Ishikawa (cell line): ENCODE data around the gene RPN1.

ENCODE experiments used
- CEBPB ChIP-seq: IDR thresholded peaks from 2 replicates; pipeline ENCODE4 v1.6.1; 2012
- CREB1 ChIP-seq: IDR thresholded peaks from 2 replicates; pipeline ENCODE4 v1.6.1; 2012; ENCODE audit warnings: low read depth
- EGR1 ChIP-seq: IDR thresholded peaks from 2 replicates; pipeline ENCODE4 v1.6.1; 2012
- EP300 ChIP-seq: IDR thresholded peaks from 2 replicates; pipeline ENCODE4 v1.6.1; 2012; ENCODE audit warnings: borderline replicate concordance
- FOXM1 ChIP-seq: IDR thresholded peaks from 2 replicates; pipeline ENCODE4 v1.6.1; 2012; ENCODE audit warnings: low read depth, borderline replicate concordance
- MAX ChIP-seq: IDR thresholded peaks from 2 replicates; pipeline ENCODE4 v1.6.1; 2012
- NFIC ChIP-seq: IDR thresholded peaks from 2 replicates; pipeline ENCODE4 v1.6.1; 2012
- RAD21 ChIP-seq: IDR thresholded peaks from 2 replicates; pipeline ENCODE4 v1.6.1; 2012; ENCODE audit warnings: low read depth
- REST ChIP-seq: IDR thresholded peaks from 2 replicates; pipeline ENCODE4 v1.6.1; 2012; ENCODE audit warnings: low read depth, mild to moderate bottlenecking
- TAF1 ChIP-seq: IDR thresholded peaks from 2 replicates; pipeline ENCODE4 v1.6.1; 2012; ENCODE audit warnings: low read depth, mild to moderate bottlenecking
- TCF12 ChIP-seq: IDR thresholded peaks from 2 replicates; pipeline ENCODE4 v1.6.1; 2012; ENCODE audit warnings: low read depth
- TEAD4 ChIP-seq: IDR thresholded peaks from 2 replicates; pipeline ENCODE4 v1.6.1; 2012
- YY1 ChIP-seq: IDR thresholded peaks from 2 replicates; pipeline ENCODE4 v1.6.1; 2012; ENCODE audit warnings: low read depth
- ZBTB7A ChIP-seq: IDR thresholded peaks from 2 replicates; pipeline ENCODE4 v1.6.1; 2012; ENCODE audit warnings: low read depth
- TF ChIP-seq, protein P1 (sequence below): IDR thresholded peaks from 2 replicates; pipeline ENCODE4 v1.6.1; 2012

Gene RPN1

DNA sequence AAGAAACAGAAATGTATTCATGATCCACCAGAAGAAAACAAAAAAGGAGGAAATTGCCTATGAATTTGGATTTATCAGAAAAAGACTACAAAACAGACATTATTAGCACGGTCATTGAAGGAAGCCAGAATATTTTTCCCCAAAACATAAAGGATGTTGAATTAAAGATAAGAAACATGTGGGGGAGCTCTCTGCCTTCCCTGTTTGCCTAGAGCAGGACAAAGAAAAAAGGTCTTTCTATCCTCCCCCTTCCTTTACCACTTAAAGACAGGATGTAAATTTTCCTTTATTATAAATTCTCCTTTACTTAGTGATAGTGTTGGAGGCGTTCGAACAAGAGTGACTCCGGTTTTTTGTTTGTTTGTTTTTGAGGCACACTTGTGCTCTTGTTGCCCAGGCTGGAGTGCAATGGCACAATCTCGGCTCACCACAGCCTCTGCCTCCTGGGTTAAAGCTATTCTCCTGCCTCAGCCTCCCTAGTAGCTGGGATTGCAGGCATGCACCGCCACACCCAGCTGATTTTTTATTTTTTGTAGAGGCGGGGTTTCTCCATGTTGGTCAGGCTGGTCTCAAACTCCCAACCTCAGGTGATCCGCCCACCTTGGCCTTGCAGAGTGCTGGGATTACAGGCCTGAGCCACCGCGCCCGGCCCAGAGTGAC, 14.9 kb upstream of the RPN1 start:
- TF ChIP-seq CEBPB (no peak), RAD21 (peak; percentile 27), ZBTB7A (no peak), TCF12 (no peak)

DNA sequence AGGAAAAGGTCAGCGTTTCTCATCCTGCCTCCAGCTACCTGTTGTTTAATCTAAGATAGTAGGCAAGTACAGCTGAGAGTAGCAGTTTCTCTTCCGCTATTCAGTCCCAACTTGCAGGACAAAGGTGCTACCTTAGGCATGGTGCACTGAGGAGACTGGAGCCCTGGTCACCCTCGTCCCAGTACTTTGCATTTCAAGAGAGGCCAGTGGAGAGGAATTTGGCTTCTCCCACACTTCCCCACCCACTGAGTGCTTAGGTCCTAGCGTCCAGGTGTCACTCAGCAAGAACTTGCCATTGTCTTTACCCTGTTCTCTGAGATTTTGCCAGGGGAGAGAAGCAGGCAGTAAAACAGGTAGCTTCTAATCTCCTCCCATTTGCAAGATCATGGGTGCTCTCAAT, 12.5 kb upstream of the RPN1 start:
- TF ChIP-seq RAD21 (no peak), CREB1 (no peak), REST (no peak), MAX (no peak), EGR1 (no peak), CEBPB (no peak), ZBTB7A (no peak), TEAD4 (no peak), EP300 (no peak), YY1 (no peak)

DNA sequence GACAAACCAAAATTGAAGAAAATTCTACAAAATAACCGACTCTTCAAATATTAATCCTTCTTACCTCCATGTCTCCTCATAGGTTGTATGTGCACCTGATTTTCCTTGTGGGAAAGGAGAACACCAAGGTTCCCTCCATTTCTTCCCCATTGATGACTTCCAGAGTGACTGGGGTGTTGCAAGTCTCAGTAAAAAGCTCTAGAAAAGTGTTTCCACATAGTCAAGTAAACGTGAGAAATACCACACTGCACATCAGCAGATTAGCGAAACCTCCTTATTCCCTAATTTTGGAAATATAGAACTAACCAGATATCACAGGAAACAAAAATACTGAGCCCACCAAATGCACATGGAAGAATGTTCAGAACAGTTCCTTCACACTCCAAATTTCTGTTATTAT, 4.9 kb upstream of the RPN1 start:
- no peak for TF ChIP-seq NFIC
- no peak for TF ChIP-seq EGR1
- TF ChIP-seq FOXM1 = no peak
- no peak for TF ChIP-seq ZBTB7A
- no peak for TF ChIP-seq TEAD4
- TF ChIP-seq CREB1 = no peak

DNA sequence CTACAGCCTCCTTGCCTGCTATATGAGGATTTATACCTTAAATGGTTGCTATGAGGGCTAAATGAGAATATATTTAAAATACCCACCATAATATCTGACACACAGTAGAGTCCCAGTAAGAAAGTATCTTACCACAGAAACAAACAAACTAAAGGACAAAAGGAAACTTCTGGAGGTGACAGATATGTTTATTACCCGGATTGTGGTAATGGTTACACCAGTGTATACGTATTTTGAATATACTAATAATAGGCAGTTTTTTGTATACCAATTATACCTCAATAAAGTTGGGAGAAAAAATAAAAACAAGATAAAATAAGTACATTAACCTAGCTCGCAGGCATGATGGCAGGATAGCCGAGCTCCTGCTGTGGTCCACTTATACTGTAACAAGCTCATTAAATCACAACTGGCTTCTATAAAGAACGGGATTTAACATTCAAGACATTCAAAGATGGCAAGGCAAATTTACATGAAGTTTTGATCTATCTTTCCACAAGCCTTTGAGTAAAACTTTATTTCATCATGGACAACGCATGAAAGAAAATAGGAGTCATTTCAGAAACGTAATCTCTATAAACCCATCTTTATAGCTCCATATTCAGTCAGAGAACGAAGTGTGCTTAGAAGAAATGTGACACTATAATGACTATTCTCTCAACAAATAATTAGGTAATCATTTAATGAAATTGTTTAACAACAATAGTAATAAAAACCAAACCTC, 1.5 kb downstream of the RPN1 start:
- TF ChIP-seq MAX (no peak), FOXM1 (no peak), YY1 (no peak), EGR1 (no peak), CREB1 (no peak), CEBPB (no peak), REST (no peak), RAD21 (no peak), NFIC (no peak), TEAD4 (no peak), TAF1 (no peak), ZBTB7A (no peak), EP300 (no peak), TCF12 (no peak)
- TF ChIP-seq, protein P1, sequence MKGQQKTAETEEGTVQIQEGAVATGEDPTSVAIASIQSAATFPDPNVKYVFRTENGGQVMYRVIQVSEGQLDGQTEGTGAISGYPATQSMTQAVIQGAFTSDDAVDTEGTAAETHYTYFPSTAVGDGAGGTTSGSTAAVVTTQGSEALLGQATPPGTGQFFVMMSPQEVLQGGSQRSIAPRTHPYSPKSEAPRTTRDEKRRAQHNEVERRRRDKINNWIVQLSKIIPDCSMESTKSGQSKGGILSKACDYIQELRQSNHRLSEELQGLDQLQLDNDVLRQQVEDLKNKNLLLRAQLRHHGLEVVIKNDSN = no peak

GRCh38 chr3:128648402-128648801, 2.2 kb downstream of the RPN1 start:
- TF ChIP-seq CREB1 (no peak), NFIC (no peak), YY1 (no peak), CEBPB (no peak), ZBTB7A (no peak)
- TF ChIP-seq, protein P1 = no peak

DNA sequence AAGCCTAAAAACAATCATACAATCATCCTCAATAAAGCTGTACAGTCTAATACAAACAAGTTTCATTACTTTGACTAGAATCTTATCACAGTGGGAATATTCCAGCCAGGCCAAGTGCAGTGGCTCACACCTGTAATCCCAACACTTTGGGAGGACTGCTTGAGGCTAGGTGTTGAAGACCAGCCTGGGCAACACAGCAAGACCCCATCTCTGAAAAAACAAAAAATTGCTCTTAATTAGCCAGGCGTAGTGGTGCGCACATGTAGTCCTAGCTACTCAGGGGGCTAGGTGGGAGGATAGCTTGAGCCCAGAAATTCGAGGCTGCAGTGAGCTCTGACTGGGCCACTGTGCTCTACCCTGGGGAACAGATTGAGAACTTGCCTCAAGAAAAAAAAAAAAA, 3.3 kb downstream of the RPN1 start:
- TF ChIP-seq EGR1 (no peak), FOXM1 (no peak), CREB1 (no peak), CEBPB (no peak), TEAD4 (no peak), NFIC (no peak), MAX (no peak), EP300 (no peak), RAD21 (no peak), YY1 (no peak), ZBTB7A (no peak), TCF12 (no peak), REST (no peak), TAF1 (no peak)
- TF ChIP-seq, protein P1 = no peak
